HG03460 (cell line): ENCODE measurements around the gene SATB2.
A peak's percentile ranks its signal among the peaks of the same experiment; 100 is the strongest.

Source experiments
- ATAC-seq: cut with Tn5 transposase; IDR thresholded peaks from one replicate; pipeline ENCODE4 v1.9.1; 2021; ENCODE audit not compliant: unreplicated experiment

SATB2 gene

DNA sequence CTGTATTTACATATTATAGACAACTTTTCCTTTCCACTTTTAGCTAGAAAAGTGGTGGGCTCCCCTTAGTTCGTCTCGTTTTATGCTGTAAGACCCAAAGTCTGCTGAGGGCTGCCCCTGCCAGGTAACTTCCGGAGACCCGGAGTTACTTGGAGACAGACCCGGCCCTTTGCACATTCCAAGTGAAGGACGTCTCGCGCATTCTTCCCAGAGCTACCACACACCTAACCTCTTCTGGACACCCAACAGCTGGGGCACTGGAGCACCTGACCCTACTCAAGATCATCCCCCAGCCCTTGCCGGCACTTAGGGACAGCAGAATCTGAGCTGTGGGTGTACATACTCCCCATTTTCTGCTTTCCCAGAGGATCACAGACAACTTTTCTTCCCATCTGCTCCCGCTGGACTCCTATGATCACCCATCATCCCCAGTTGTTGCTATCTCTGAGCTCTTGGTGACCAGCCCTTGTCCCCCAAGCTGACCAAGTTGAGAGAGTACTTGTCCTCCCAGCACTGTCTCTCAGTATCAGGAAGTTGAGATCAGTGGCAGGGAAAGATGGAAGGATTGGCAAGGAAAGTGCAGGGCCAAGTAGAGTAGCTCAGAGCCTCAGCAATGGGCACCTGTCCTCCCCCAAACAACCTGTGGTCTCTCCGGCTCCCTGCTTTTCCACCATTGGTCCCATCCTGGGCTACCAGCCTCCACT is 8.4 kb upstream of the SATB2 start:
- no peak for ATAC-seq

DNA sequence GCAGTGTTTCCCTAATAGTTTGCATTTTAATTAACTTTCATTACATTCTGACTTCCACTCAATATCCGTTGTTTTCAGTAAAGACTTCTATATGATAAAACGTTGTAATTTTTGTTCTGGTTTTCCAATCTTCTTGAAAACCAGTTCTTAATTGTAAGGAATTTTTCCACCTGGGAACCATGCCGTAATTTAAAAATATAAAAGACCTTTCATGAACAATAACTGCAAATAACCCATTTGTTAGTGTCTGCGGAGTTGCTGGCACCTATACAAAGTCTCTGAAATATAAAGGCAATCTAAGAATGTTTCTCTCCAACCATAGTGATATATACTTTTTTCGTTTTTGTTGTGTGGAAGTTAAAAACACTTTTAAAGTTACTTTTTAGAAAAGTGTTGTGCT is 7.7 kb upstream of the SATB2 start:
- no peak for ATAC-seq

DNA sequence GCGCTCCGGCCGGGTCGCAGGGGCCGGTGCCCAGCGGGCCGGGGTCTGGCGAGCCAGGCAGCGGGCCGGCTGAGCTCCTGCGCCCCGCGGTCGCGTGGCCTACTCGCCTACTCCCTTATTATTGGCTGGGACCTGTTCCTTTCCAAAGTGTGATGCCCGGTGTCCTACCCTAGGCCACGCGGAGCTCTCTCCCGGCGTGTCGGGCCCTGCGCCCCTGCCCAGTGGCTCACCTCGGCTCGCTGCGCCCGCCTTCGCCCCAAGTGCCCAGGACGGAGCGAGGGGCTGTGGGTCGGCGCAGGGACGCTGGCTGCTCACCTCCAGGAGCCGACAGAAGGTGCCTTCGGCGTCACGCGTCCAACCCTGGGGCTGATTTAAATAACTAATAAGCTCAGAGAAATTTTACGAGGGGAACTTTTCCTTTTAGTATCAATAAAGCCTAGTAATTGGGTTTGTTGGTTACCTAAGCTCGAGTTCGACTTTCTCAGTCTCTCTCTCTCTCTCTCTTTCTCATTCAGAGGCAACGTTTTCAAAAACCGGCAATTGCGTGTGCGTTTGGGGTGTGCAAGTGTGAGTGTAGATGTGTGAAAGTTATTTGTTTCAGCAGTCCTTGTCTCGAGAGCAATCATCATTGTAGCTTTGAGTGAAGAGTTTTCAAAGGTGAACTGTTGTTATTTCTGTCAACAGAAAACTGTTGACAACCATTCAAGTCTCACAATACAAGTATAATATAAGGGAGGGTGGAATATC is 7.0 kb upstream of the SATB2 start:
- ATAC-seq = no peak

DNA sequence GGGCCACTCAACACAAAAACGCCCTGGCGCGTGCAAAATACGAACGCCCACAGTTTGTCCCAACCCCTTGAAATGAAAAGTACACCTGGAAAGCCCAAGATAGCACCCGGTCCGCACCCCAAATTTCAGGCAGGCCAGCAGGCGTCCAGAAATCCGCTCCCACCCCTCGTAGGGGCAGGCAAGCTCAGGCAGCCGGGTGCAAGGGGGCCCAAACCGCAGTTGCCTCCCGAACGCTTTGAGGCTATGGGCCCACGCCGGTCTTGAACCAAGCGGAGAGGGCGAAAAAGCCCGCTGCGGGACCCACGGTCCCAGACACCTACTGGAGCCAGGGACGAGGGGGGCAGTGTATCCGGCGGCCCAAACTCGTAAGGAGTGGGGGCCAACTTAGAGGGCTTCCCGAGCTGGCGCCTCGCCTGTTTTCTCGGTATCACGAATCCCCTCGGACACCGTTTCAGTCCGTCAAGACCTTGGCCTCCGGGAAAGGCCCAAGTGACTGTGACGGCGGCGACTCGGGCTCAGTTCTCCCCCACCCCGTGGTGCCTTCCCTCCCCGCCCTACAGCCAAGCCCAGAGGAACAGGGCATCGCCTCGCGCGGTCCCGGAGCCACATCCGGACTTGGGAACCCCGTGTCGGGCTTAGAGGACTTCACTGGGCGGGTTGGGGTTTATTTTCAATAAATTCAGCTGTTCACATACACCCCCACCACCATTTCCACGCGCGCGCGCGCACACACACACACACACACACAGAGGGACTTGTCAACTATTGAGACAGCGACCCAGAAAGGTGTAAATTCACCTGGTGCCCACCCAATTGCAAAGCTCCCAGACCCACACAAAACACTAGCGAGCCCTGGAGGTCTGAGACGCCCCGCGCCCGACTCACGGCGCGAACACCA is 6.2 kb upstream of the SATB2 start:
- no peak for ATAC-seq

DNA sequence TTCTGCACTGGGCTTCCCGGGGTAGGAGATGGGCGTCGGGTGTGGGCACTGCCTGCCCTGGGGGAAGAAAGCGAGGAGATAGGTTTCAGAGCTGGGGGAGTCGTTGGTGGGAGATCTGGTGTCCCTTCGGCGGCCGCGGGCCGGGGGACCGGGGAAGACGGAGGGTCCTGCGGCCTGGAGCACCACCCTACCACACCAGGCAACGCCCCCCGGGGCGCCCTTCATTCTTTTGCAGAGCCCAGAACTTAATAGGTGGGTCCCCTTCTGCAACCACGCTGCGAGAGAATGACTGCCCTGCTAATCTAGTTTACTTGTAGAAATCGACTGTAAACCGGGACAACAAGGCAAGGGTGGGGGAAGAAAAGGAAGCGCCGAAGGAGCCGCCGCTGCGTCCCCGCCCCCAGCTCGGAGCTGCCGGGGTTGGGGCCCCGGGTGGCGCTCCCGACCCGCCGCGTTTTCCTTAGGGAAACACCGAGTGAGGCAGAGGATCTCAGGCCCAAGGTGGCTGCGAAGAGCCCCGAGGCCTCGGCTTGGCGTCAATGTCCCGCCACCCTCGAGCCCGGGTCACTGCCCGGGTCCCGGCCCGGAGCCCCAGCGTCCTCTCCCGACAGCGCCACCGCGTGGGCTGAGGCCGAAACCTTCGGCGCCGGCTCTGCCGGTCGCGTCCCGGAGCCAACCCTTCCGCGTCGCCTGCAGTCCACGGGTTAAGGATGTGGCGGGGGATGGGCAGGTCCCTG is 5.4 kb upstream of the SATB2 start:
- ATAC-seq = no peak

DNA sequence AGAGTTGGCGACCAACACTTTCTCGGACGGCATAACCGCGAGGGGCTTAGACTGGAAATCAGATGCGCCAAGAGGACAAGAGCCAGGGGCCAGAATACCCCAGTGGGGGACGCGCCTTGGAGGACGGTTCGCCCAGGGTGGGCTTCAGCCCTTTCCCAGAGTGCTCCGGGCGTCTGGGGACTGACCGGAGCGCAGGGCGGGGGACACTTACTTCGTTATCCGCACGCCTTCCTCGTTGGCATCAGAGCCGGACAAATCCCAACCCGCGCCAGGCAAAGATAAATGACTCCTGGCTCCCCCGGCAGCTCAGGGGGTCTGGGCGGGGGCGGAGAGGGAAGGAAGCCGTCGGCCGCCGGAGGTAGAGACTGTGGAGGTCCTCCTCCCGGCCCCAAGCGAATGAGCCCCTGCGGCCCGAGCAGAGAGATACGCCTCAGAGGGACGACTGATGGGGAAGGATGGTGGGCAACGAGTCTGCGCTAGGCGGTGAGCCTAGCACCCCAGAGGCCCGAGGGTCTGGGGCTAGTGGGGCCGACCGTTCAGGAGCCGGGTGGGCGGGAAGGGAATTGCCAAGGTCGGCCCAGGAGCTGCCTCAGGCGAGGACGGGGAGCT is 4.7 kb upstream of the SATB2 start:
- ATAC-seq = no peak

DNA sequence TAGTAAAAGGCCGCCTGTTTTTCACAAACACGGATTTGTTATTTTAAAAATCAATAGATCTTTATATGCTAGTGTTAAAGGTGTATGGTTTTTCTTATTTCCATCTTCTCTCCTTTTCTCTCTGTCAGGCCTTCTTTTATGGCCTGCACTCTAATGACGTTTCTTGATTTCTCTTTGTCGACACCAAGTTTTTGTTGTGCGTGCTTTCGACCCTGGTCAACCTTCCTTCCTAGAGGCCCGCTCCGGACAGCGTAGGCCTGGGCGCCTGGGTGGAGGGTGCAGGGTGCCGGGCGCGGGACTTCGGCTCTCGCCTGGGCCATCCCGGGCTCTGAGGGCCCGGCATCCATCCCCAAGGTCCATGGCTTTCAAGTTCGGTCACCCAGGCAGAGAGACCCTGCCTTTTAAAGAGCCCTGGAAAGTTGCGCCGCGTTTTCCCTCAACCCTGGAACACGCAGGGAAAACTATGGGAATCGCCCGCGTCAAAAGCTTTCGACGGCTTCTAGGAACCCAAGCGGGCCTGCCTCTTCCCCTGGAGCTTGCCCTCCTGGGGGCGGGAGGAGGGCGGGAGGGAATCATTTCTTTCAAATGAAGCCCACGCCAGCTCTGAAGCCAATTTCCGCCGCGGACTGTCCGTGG is 4.1 kb upstream of the SATB2 start:
- ATAC-seq = no peak

DNA sequence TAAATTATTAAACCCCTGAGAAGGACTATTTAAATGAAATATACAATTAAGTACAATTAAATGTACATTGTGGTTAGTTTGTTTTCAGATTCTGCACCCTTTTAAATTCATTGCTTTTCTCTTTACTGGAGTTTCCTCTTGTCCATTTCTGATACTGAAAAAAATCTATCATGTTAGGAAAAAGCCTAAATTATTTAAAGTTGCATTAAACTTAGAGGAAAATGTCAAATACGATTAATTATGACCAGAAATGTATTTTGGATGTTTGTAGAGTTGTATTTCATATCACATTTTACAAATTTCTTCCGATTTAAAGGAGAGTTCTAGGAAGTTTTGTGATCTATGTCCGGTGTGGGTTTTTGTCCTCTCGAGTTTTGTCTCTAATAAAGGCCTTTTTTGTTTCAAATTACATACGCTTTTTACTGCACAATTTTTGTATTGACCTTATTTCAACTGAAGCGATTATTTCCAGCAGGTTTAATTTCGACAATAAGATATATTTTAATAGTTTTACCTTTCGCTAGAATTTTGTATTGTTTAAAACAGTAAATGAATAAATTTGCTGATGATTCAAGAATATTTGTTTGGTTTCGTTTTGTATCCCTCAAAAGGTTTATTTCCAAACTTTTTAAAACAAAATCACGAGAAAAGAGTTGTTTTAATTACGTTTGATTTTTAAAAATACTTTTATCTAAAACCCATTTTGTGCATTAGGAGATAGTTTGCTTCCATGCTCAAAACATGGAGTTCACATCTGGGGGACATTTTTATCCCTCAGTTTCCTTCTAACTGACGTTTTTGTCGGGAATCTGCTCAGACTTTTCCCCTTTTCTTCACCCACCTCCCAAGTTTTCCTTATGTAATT is 3.3 kb upstream of the SATB2 start:
- no peak for ATAC-seq

DNA sequence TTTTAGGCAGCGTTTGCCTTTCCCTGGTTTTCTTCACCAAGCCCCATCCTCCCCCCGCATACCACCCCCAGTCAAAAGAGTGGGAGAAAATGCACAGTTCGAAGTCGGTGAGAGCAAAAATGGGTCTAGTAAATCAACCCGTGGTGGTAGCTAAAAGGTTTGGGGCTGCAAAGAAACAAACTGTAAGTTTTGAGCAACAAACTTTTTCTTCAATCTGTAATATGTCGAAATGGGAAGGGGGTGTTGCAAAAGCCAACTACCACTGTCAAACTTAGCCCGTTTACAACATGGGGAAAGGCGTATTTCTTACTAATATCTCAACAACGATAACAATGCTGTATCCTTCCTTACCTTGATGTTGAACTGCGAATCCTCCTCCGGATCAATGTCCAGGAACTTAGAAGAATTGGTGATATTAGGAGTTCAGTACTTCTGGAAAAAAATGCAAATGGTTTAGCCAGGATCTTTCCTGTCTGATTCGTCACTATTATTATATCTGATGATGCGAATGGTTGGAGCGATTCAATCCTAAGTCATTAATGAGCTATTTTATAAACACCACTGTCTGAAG is 2.4 kb upstream of the SATB2 start:
- ATAC-seq = no peak

DNA sequence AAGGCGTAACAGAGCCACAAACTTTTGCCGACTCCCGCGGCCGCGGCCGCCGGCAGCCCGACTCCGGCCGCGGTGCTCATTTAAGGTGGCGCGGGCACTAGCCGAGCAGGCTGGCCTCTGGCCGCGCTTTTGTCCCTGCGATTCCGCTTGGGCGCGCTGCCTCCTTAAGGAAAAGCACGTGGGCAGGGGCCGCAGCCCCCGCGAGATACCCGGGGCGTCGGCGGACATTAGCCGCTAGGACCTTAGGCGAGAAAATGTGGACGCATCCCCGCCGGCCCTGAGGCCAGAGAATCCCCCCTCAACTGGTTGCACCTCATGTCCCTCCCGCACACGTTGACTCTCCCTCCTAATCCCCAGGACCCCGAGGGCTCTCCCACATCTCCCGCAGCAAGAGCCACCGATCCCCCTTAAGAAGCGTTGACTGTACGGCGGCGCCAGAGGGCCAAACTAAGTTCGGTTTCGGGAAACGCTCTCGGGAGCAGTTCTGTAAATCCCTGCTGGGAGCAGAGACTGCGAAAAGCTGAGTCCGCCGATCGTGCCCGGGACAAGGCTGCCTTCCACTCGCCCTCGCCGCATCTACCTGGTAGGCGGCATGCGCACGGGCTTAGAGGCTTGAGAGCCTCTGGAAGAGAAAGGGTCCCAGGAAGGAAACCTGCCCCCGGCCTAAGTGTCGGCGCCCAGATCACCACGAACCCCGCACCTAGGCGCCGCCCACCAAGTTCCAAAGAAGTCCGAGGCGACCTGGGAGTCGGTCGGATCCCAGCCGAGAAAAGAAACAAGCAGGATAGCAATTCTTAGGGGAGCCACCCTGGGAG is 1.8 kb upstream of the SATB2 start:
- ATAC-seq = peak; percentile 39

DNA sequence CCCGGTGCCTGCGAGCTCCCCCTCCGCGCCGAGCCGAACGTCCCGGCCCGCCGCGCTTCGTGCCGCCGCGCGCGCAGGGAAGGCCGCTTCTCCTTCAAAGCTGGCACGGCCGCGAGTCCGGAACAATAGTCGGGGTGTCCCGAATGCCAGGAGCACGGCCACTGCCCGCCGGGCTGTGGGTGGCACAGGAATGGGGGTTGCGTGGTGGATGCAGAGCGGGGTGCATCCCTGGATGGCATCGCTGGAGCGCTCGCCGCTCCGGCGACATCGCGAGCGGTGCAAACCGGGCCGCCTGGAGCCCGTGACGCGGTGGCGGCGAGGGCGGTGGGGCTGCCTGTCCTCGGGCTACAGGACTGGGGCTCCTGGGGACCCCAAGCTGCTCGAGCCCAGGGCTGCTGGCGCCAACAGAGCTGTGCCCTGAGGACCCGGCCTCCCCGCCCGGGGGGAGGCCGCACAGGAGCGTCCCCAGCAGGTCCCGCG is 1.1 kb upstream of the SATB2 start:
- peak; percentile 32 for ATAC-seq

DNA sequence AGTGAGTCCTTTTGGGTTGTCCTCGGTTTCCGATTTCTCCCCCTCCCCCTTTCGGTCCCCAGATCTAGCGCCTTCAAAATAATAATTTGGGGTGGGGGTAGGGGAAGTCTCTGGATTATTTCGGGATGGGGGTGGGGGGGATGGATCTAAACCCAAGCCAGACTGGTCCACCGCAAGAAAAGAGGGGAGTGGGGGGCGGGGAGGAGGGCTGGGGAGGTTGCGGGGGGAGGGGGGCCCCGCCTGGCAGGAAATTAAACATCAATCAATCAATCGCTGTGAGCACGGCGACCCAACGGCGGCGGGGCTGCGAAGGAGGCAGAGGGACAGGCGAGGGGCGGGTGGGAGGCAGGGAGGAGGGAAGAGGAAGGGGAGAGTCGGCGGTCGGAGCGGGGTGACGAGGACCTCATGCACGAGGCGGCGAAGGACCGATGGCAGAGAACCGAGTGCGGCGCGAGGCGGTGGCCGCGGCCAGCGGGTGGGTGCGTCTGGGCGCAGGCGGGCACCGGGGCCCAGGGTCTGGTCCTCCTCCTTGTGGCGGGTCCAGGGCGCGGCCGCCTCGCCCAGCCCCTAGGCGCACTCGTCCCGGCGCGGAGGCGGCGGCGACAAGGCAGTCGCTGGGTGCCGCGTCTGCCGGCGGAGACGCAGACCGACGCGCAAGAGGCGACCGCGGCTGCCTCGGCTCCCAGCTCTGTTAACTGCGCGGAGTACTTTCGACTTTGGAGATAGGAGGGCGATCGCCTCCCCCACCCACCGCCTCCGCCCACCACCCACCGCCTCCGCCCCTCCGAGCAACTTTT is 468 bp upstream of the SATB2 start:
- ATAC-seq = peak; percentile 22

DNA sequence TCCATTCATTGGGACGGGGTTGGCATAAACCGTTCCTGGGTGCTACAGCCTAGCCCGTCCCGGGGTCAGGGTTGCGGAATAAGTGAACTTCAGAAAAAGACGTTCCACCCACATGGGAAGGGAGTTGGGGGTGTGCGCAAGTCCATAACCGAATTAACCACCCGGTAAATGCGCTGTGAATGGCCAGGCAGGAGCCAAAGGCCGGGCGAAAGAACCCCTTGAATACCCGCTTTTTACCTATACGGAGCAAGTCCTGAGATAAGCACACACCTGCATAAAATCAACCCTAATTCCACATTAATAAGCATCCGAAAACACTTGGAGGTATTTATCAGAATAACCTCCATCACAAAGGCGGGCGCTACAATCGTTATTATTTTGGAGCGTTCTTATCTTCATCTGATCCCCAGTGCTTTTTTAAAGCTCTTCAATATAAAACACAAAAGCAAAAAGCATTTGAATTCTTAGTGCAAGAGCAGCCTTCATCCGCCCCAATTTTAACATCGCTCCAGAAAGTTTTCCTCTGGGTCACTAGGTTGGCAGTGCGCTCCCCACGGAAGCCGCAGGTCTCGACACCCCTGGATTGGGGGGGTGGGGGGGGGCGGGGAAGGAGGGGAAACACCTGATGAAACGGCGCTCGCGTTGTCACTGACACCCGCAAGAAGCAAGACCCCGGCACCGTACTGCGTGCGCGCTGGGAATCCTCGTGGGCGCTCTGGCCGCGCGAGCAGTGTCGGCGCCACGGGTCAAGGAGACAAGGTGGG is 1.2 kb downstream of the SATB2 start:
- no peak for ATAC-seq

DNA sequence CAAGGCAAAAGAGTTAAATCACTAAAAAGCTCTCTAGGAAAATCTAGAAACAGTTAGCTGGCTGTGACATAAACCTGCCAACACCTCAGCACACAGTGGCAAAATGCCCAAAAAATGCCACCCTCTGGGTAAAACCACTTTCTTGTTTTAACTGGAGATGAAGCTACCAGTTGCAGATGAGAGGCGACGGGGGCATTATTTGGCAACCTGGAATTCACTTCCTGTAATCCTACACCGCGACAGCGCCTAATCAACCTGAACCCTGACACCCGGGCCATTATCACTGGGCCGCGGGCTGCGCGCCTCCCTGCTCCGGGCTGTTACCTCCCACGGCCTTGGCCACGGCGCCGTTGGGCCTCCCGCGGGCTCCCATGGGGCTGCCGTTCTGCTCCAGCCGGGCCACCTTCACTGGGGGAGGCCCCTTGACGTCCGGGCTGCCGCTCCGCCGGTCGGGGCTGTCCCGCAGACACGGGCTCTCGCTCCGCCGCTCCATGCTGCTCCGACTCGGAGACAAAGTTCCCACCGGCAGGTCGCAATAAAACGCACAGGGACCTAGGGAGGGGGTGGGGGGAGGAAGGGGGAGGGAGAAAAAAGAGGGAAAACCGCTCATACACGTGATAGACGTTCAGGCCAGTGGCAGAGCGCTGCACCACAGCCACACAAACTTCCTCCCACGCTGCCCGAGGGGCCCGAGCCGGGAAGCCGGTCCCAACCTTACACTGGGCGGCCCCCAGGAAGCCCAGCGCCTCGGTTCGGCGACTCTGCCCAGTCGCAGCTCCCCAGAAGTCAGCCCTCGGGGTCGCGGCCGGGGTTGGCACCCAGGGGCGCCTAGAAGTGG is 2.0 kb downstream of the SATB2 start:
- no peak for ATAC-seq

DNA sequence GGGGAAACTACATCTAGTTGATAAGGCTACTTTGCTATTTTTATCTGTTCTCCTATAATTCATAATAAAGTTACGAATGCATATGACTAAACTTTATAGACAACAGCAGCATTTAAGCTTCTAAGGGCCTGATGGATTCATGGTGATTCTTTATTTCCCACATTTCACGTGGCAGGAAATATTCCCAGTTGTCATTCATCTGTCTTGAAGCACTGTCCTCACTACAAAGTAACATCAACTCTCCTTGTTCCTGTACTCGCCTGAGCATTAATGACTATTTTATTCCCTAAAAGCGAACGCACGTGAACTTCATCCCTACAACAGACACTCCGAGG is 2.6 kb downstream of the SATB2 start:
- ATAC-seq = no peak

DNA sequence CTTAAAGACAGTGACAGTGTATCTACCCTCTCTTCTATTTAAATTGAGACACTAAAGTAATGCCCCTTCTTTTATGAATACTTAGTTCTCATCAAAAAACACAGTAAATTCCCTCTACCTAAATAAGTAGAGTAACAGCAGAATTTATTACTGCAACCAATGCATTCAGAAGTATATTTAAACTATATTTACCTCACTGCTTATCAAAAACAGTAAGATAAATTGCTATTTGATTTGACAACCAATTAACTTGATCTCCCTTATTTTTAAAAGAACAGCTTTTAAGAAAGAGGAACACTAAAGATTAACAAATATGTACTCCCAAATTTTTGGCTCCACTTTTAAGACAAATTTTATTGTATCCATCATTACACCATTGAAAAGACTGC is 4.8 kb downstream of the SATB2 start:
- ATAC-seq = no peak
